SIG-M5 treated with dmso at 0.1 percent for 504 hours (cell line): ENCODE results near the gene ATXN7L2.
"Not testable (repeated sequence)": the region's sequence is repeated elsewhere in the genome, so short reads cannot be mapped to it uniquely, and the experiment has no call there.

Experiments
- DNase-seq: peaks from one replicate; lab custom pipeline; 2025; ENCODE audit not compliant: unreplicated experiment; lab: John Stamatoyannopoulos, UW

ATXN7L2 gene, protein sequence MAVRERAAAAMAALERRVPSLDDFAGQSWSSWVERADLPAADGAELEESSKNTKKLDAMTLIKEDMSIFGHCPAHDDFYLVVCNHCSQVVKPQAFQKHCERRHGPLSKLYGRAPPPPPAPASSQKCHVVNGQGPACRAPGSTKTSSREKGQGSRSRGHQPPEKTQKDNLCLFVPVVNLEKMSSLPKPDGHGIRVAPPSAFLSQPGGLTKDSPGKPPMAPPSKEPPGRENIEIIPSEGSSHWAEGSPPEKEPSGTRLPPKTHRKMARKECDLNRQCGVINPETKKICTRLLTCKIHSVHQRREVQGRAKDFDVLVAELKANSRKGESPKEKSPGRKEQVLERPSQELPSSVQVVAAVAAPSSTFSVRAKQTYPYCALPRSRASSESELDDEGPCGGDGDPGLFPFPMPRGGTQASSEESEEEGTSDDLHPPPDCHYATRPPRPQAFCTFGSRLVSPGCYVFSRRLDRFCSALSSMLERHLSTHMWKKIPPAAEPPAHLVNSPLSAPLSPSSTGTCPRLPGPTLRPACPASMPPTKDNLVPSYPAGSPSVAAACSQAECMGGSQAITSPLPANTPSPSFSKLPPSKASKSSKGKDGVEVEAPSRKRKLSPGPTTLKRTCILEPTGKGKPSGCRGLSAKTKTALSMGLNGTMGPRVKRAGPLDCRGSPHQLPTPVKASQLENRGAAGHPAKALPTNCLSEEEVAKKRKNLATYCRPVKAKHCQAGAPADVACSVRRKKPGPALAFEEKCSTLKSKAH

DNA sequence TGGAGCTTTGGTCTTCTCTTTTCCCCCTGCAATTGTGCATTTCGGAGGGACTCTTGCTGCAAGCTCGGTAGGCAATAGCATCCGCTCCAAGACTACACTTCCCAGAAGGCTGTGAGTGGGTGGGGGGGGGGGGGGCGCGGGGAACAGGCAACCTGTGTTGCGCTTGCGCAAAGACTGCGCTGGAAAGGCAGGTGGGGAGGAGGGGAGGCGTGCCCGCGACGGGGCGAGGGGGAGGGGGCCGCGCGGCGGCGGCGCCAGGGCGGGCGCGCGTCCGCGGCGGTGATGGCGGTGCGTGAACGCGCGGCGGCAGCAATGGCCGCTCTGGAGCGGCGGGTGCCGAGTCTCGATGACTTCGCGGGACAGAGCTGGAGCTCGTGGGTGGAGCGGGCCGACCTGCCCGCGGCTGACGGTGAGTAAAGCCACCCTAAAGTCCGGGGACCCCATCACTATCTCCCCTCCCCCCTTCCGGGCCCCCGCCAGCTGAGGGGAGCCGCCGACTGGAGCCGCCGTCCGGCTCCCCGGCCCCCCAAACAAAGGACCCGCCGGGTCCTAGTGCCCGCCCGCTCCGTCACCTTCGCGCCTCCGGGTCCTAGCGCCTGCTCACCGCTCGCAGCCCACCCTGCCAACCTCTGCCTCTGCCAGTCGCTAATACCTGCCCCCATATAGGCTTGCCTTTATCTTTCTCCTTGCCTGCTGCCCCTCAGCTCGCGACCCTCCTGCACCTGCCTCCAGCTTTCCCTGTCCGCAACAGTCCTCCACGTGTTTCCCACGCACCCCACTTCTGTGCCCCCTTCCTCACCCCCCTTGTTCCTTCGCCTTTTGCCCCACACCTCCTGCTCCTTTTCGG is at the start of gene ATXN7L2:
TSS of gene ATXN7L2 (plus strand) at position 234 of the 847 bp plus-strand sequence. CDS start at position 283, 49 bp downstream.
- DNase-seq: peak; percentile 88

DNA sequence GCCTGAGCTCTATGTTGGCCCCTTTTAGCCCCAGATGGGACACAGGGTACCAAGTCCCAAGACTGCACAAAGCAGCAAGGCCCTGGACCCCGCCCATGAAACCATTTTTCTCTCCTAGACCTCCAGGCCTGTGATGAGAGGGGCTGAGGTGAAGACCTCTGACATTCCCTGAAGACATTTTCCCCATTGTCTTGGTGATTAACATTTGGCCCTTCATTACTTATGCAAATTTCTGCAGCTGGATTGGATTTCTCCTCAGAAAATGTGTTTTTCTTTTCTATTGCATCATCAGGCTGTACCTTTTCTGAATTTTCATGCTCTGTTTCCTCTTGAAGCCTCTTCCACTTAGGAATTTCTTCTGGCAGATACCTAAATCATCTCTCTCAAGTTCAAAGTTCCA is 49.2 kb upstream of the ATXN7L2 start:
- no peak for DNase-seq

DNA sequence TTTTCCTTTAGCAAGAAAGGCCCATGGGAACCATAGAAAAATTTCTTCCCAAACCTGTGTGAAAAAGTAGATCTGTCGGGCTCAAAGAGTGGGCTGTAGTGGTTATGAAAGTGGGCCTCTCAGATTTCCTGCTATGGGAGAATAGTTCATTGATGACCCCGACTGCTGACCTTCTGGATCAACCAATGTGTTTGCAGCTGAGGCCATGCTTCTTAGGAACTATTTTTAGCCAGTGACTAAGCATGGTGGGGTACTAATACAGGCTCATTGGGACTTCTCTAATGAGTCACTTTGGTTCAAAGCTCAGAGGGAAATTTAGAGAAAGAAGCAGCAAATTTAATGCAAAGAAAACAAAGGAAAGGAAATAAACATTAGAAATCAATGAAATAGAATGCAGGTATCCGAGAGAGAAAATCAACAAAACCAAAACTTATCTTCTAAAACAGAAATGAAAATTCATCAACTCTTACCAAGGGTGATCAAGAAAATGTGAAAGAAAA is 44.9 kb upstream of the ATXN7L2 start:
- no peak for DNase-seq

DNA sequence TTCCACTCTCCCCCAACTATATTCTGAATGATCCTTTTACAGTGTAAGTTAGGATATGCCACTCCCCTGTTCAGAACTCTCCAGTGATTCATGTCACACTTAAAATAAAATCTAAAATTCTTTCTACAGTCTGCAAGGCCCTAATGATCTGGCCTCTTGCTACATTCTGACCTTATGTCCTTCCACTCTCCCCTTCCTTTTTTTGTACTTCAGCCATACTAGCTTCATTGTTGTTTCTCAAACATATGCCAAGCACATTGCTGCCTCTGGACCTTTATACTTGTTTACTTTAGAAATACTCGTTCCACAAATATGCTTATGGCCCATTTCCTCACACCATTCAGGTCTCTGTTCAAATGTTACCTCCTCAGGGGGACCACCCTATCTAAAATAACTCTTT is 42.6 kb upstream of the ATXN7L2 start:
- DNase-seq: no peak

DNA sequence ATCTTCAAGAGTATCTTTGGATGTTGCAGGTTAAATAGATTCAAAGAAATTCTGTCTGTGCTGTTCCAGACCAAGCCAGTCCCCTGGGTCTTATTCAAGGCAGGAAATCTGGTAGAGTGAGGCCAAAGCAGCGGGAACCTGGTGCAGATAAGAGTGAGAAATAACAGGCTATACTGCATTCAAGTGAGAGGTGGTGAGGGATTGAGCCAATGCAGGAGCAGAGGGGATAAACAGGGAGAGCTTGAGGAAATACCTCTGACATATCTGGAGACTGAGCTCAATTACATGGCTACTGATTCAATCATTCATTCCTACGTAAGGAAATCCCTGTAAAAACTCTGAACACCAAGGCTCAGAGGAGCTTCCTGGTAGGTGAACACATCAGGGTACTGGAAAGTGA is 40.2 kb upstream of the ATXN7L2 start:
- no peak for DNase-seq

DNA sequence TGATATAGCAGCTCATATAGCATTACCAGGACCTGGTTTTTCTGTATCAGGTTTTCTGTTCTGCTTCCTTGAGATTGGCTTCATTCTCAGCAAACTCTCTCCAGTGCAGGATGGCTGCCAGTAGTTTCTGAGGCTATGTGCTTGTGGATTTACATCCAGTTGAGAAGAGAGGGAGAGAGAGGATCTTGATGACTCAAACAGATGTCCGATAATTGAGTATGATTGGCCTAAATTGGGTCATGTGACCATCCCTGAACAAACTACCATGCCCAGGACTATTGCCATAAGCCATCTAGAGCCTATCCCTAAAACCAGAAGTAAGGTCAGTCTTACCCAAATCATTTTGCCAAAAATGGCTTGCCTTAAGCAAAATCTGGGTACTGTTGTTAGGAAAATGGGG is 39.4 kb upstream of the ATXN7L2 start:
- DNase-seq: no peak

DNA sequence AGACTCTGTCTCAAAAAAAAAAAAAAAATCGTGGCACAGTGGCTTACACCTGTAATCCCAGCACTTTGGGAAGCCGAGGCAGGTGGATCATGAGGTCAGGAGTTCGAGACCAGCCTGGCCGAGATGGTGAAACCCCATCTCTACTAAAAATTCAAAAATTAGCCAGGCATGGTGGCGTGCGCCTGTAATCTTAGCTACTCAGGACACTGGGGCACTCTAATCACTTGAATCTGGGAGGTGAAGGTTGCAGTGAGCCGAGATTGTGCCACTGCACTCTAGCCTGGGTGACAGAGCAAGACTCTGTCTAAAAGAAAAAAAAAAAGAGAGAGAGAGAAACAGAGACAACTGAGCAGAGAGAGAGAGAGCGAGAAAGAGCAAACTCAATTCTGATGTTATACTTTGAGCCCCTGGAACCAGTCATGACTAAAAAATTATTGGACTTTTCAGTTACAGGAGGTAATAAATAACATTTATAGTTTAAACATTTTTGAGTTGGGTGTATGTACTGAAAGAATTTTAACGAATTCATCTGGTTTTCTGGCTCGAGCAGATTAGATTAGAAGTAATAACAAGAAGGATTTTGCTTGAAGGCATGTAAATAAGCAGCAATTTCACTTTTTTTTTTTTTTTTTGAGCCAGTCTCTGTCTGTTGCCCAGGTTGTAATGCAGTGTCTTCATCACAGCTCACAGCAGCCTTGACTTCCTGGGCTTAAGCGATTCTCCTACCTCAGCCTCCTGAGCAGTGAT is 37.6 kb upstream of the ATXN7L2 start:
- not testable (repeated sequence) for DNase-seq

DNA sequence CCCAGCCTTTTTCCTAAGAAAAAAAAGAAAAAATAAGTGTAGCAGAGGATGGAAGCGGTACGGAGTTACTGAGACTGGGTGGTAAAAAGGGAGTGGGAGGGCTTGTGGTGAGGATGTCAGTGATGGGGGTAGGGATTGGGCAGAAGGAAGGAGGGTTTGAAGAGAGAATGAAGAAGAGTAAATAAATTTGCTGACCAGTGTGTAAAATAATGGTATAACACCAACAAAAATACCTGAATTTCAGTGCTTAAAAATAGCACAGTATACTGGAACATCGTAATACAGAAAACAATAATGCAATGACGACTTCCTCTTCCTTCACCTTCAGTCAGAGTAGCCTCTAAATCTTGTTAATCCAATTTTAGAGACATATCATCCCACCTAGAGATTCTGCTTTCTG is 36.2 kb upstream of the ATXN7L2 start:
- no peak for DNase-seq

DNA sequence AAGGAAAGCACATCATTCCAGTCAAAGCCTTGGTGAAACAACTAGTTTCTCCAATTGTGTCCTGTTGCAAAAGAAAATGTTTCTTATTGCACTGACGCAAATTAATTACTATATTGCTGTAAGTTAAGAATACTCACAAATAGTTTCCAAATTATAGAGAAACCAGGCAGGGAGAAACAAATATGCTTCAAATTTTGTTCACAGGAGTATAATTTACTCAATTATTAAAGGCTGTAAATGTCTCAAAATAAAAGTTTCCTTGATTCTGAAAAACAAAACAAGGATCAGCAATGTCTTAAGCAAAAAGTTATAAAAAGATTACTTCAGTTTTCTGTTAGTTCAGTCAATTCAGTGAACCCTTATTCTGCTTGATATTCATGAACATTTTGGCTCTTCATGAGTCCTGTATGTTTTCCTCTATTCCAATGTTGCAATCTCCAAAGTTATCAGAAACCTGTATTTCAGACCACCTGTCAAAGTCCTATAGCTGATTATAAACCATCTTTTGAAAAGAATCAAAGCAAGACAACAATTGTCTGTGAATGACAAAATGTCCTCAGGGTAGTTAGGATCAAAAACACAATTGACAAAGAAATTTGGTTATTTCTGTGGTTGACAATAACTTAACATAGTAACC is 29.1 kb upstream of the ATXN7L2 start:
- no peak for DNase-seq

DNA sequence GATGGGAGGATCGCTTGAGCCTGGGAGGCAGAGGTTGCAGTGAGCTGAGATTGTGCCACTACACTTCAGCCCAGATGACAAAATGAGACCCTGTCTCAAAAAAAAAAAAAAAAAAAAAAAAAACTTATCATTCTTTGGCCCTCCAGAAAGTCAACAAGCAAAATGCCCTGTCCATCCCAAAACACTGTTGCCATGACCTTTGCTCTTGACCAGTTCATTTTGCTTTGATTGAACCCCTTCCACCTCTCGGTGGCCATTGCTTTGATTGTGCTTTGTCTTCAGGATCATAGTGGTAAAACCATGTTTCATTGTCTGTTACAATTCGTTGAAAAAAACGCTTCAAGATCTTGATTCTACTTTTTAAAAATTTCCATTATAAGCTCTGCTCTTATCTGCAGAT is 25.9 kb upstream of the ATXN7L2 start:
- no peak for DNase-seq

DNA sequence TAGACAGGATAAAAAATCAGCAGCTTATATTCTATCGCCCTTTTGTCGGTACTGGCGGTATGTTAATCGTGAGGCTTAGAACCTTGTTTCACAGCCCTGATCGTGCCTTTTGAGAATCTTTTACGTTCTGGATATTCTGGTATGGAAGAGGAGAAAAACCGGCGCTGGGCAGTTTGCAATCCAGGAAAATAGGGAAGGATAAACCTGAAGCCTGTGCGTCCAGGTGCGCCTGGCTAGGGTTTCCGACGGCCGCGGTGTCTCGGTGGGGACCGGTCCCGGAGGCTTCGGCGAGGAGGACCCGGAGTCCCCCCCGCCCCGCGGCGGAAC is 17.6 kb upstream of the ATXN7L2 start:
- no peak for DNase-seq

DNA sequence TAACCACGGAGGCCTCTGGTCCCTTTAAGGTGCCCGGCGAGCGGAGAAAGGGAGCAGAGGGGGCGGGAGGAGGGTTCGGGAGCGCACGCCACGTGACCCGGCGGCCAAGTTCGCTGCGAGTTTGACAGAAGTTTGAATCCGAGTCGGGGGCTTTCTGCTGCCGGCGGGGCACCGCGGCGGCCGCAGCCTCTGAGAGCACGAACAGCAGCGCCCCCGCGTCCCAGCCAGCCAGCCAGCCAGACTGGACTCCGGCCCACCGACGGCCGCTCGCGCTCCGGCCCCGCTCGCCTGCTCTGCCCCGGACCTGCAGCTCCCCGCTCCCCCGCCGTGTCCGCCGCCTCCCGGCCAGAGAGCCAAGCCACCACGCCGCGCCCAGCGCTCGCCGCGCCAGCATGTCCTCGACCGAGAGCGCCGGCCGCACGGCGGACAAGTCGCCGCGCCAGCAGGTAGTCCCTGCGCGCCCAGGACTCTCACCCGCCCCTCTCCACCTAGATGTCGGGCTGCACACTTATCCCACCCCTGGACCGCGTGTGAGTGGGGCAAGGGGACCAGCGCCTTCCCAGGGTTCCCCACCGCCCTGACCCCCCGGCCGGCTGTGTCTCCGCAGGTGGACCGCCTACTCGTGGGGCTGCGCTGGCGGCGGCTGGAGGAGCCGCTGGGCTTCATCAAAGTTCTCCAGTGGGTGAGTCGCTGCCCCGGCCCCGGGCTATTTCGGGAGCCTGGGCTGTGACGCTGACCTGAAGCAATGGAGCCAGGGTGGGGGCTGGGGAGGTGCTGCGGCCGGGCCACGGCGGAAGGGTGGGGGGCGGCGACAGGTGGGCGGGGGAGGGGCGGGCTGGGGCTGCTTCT is 17.0 kb upstream of the ATXN7L2 start, which contains the start of gene SYPL2:
TSS of gene SYPL2 (plus strand) at position 95 of the 849 bp plus-strand sequence. CDS start at position 393, 298 bp downstream.
- DNase-seq: no peak

DNA sequence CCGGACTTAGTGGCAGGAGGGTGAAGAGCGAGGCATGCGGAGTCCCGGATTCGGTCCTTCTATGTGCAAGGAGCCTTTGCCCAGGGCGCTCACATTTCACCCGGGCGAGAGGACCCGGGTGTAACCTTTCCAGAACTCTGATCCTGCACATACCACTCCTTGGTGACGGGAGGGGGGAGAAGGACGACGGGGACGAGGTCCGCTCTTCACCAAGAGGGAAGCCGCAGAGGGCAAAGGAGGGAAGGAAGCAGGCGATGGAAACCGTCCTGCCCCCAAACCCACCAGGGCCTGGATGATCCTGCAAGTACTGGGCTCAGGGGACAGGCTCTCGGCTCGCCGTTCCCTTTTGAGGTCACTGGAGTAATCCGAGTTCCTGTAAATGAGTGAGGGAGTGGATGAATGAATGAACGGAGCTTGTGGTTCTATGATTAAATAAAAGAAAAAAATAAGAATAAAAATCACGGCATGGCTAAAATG is 16.4 kb upstream of the ATXN7L2 start:
- DNase-seq: no peak

DNA sequence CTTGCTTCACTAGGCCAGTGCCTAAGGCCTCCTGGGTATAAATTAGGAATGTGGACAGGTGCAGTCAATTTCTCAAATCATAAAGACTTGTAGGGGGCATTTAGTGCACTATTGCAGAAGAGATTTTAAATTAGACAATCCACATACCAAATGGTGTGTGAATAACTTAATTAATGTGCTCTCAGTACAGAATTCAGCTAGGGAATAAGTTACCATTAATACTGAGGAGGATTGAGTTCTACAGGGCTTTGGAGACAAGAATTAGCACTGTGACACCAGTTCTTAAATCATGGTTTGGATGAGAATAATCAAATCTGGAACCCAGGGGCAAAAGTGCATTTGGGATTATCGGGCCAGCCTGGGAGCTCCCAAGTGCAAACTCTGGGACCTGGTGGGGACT is 15.6 kb upstream of the ATXN7L2 start:
- no peak for DNase-seq

DNA sequence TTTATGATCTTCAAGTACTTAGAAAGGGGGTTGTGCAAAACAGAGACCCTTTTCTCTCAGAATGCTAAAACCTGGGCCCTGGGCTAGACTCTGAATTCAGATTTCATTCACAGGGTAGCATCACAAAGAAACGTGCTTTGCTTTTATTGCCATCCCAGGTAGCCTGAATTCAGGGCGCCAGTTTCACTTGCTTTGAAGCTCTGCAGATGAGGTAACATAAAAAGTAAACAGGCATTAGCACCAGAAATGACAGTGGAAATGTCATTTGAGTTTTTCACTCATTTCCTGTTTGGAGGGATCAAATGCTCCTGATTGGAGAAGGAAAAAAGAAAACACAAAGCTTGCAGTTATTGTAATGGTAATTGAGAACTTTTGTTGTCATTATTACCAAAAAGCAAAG is 14.8 kb upstream of the ATXN7L2 start:
- DNase-seq: no peak

DNA sequence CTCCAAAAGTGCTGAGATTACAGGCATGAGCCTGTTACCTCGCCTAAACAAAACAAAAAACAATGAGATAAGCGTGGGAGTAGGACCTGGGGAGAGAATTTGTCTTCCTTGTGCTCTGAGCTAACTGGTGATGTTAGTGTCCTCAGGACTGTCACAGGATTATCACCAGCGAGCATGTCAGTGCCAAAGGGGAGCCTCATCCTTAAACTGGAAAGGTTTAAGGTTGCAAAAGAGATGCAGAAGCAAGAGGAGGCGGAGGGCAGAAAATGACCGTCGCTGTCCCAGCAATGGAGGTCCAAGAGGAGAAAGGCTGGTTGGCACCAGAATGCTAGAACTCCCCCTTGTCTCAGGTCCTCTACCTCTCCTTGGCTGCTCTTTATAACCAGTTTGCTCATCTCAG is 13.5 kb upstream of the ATXN7L2 start:
- DNase-seq: no peak

DNA sequence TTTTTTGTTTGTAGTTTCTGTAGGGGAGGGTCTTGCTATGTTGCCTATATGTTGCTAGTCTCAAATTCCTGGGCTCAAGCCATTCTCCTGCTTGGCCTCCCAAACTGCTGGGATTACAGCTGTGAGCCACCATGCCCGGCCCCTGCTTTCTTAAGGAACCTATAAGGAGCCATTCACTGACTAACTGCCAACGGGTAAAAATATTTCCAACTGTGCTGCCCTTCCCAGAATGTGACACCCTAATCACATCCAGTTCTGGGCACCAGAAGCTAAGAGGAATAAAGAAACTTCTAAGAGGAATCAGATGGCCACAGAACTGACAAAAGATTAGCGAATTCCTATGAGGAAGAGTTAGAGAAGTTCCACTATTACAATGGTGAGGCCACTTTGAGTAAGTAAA is 10.9 kb upstream of the ATXN7L2 start:
- no peak for DNase-seq

DNA sequence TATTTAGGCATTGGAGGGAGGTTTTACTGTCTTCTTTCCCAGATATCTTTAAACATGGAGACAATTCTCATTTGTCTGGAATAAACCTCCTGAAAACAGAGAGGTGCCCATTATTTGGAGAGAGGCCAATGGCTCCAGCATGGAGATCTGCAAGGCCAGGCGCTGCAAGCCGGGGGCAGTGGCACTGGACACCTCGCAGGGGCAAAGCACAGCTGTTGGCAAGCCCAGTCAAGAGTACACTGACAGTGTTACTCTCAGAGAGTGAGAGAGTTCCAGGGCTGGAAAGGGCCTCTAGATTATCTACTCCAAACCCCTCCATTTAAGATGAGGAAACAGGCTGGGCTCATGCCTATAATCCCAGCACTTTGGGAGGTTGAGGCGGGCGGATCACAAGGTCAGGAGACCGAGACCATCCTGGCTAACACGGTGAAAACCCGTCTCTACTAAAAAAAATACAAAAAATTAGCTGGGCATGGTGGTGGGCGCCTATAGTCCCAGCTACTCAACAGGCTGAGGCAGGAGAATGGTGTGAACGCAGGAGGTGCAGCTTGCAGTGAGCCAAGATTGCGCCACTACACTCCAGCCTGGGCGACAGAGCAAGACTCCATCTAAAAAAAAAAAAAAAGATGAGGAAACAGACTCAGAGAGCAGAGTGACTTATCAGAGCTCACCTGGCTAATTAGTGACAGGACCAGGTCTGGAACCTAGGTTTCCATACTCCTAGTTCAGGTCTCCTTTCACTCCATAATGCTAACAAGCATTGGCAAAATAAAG is 10.2 kb upstream of the ATXN7L2 start:
- not testable (repeated sequence) for DNase-seq
